GM12864 (cell line): ENCODE results near the gene PRR3.

Experiments
- DNase-seq: peaks from one replicate; pipeline ENCODE4 v3.0.0-alpha.2; 2011; ENCODE audit warnings: low read depth
- H3K4me3 ChIP-seq: 2 replicates; pipeline ENCODE4 v1.5.1; 2011; ENCODE audit warnings: mild to moderate bottlenecking, low read depth, low read length, control low read depth
- CTCF ChIP-seq: IDR thresholded peaks from 2 replicates; pipeline ENCODE4 v1.5.1; 2011; ENCODE audit warnings: low read depth, mild to moderate bottlenecking, moderate library complexity, low read length, control low read depth, inconsistent platforms; ENCODE audit errors: missing control alignments

PRR3 gene

GRCh38 chr6:30568245-30568644 lies 11.2 kb downstream of the PRR3 start:
- no peak for DNase-seq
- H3K4me3 ChIP-seq, result no peak overlapping the region
- no peak for TF ChIP-seq CTCF

DNA sequence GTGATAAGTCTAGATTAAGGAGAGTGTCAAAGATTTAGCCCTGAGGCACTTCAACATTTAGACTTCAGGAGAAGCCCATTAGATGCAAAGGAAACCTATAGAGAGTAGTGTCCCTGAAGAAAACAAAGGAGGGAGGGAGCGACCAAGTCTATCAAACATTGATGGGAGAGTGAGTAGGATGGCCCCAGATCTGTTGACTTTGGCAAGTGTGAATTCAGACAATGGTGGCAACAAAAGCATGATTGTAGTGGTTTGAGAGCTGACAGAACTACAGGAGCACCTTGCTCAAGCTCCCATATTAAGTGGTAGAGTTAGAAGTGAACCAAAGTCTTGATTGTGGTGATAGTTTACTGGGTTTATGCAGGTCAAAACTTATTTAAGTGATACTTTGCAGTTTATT lies 13.2 kb downstream of the PRR3 start:
- no peak for TF ChIP-seq CTCF
- H3K4me3 ChIP-seq, result peak overlapping the region; percentile 86
- no peak for DNase-seq

DNA sequence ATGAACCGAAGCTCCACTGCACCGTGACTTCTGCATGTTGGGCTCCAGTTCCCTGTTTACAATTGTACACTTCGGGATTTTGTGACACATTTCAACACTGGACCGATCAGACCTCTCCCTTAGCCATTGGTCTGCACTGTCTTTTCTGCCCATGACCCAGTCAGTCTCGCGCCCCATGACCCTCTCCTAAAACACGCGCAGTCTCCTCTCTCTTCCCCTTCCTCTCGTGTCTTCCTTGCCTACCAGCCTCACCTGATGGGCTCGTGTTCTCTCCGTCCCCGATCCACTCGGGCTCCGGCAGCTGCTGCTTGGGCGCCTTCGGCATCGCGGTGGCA lies 13.6 kb downstream of the PRR3 start:
- no peak for TF ChIP-seq CTCF
- DNase-seq, result no peak
- peak overlapping the region; percentile 86 for H3K4me3 ChIP-seq

GRCh38 chr6:30571075-30571761 lies 14.1 kb downstream of the PRR3 start, which contains the start of gene ABCF1:
TSS of gene ABCF1 (plus strand) at chr6:30571442. CDS start at chr6:30571488, 46 bp downstream.
- TF ChIP-seq CTCF, result no peak
- H3K4me3 ChIP-seq, result peak within 1 kb of the TSS; percentile 86
- DNase-seq, result peak; percentile 84

- no peak for TF ChIP-seq CTCF
- peak overlapping the region; percentile 86 for H3K4me3 ChIP-seq
- no peak for DNase-seq
Measured at GRCh38 chr6:30571762-30572082, 14.6 kb downstream of the PRR3 start.

DNA sequence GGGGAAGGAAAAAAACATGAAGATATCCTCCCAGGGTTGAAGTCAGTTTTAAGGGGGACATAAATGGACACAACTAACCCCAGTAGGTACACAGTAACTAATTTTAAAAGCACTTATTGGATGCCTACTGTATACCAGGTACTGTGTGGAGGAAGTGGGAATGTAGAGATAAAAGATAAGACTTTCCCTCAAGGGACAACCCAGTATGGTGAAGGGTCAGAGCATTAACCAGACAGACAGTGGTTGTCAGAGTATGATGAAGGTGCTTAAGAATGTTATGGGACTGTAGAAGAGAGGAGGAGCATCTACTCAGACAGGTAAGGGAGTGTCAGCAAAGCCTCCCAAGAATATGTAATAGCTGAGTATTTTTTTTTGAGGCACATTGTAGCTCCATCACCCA lies 15.1 kb downstream of the PRR3 start:
- no peak for TF ChIP-seq CTCF

DNA sequence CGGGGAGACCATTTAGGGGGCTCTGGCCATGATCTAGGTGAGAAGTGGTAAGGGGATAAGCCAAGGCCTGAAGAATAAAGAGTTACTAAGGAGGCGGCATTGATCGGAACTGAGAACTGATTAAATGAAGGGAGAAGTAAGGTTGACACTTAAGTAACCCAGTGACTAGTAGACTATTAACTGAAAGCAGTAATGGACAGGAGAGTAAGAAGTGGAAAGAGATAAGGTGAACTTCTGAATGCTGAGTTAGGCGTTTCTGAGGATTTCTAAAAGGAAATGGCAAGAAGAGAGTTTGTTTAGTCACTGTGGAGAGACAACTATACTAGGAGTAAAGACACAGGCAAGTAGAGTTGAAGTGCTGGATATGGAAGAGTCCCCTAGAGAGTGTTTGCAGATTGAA lies 16.0 kb downstream of the PRR3 start:
- DNase-seq, result no peak
- TF ChIP-seq CTCF, result no peak
- no peak overlapping the region; the same call in 1 of the 2 replicates for H3K4me3 ChIP-seq

More for the DNA sequence above, 15.1 kb downstream of the PRR3 start:
- DNase-seq, result no peak
- peak overlapping the region; percentile 86 for H3K4me3 ChIP-seq
